ENCODE data around the gene KBTBD6.

KBTBD6 gene

GRCh38 chr13:41107584-41108014 is 25.0 kb downstream of the KBTBD6 start:
- no peak overlapping the region for H3K23ac ChIP-seq (ENCODE audit: low read depth, low read length, poor library complexity)
- H3K4me1 ChIP-seq (ENCODE audit: control insufficient read depth in 2 of 2, insufficient read depth in 1 of 2, low read depth in 1 of 2, low read length in 2 of 2), result no peaks in the 10 kb centered on the region
- H3K4me2 ChIP-seq (ENCODE audit: insufficient read depth, low read length, poor library complexity, severe bottlenecking), result no peak overlapping the region
- H3K4me3 ChIP-seq (ENCODE audit: low read length in 2 of 2), result no peak overlapping the region
- peak overlapping the region; percentile 70 for H3K9ac ChIP-seq (ENCODE audit: low read depth, low read length, poor library complexity)
- no peak overlapping the region for H3K18ac ChIP-seq (ENCODE audit: low read length)
- no peak for DNase-seq (ENCODE audit: low spot score)
- H2AFZ ChIP-seq (ENCODE audit: low read length), result peak overlapping the region; percentile 86
- H3K9me3 ChIP-seq (replicated peaks in 1 of 2; ENCODE audit: control insufficient read depth in 2 of 2, insufficient read depth in 1 of 2, low read depth in 1 of 2, low read length in 2 of 2), result no peaks in the 10 kb centered on the region
- H3K79me1 ChIP-seq (ENCODE audit: low read depth, low read length), result no peaks in the 10 kb centered on the region
- H3K27ac ChIP-seq (replicated peaks; ENCODE audit: low read length), result no peak overlapping the region
- no peaks in the 10 kb centered on the region for H3K27me3 ChIP-seq (ENCODE audit: control insufficient read depth in 3 of 3, insufficient read depth in 3 of 3, low read depth in 1 of 3, low read length in 3 of 3)
- H4K91ac ChIP-seq (ENCODE audit: low read depth, low read length, poor library complexity), result no peak overlapping the region
- peak overlapping the region; percentile 85 for H2BK15ac ChIP-seq (ENCODE audit: low read length)
- no peak overlapping the region for H3K14ac ChIP-seq (ENCODE audit: low read length)
- H2AK5ac ChIP-seq (ENCODE audit: low read depth, low read length), result no peak overlapping the region
- no CpG with 5 or more reads among the region's 7 CpGs for WGBS, 2 donors (ENCODE audit: extremely low coverage in 2 of 2, insufficient read length in 2 of 2, insufficient replicate concordance in 1 of 2)
- H4K8ac ChIP-seq (ENCODE audit: low read depth, low read length), result no peak overlapping the region
- H2BK120ac ChIP-seq (ENCODE audit: low read depth, low read length), result no peak overlapping the region
- H2BK5ac ChIP-seq (ENCODE audit: low read length), result no peak overlapping the region
- no peaks in the 10 kb centered on the region for H3K36me3 ChIP-seq (replicated peaks in 1 of 2; ENCODE audit: control insufficient read depth in 2 of 2, insufficient read depth in 2 of 2, low read length in 2 of 2)
- H2BK12ac ChIP-seq (ENCODE audit: low read length), result no peak overlapping the region
- no peak overlapping the region for H3K4ac ChIP-seq (ENCODE audit: low read length)

GRCh38 chr13:41107104-41107571 is 25.5 kb downstream of the KBTBD6 start:
- H4K91ac ChIP-seq (ENCODE audit: low read depth, low read length, poor library complexity), result no peak overlapping the region
- no peak for DNase-seq (ENCODE audit: low spot score)
- H3K4me3 ChIP-seq (ENCODE audit: low read length in 2 of 2), result no peak overlapping the region
- no peak overlapping the region for H2BK5ac ChIP-seq (ENCODE audit: low read length)
- H3K4me2 ChIP-seq (ENCODE audit: insufficient read depth, low read length, poor library complexity, severe bottlenecking), result no peak overlapping the region
- H4K8ac ChIP-seq (ENCODE audit: low read depth, low read length), result peak overlapping the region; percentile 65
- no peaks in the 10 kb centered on the region for H3K79me1 ChIP-seq (ENCODE audit: low read depth, low read length)
- no peaks in the 10 kb centered on the region for H3K4me1 ChIP-seq (ENCODE audit: control insufficient read depth in 2 of 2, insufficient read depth in 1 of 2, low read depth in 1 of 2, low read length in 2 of 2)
- H3K23ac ChIP-seq (ENCODE audit: low read depth, low read length, poor library complexity), result no peak overlapping the region
- H3K9me3 ChIP-seq (replicated peaks in 1 of 2; ENCODE audit: control insufficient read depth in 2 of 2, insufficient read depth in 1 of 2, low read depth in 1 of 2, low read length in 2 of 2), result no peaks in the 10 kb centered on the region
- H3K9ac ChIP-seq (ENCODE audit: low read depth, low read length, poor library complexity), result peak overlapping the region; percentile 60
- H2AFZ ChIP-seq (ENCODE audit: low read length), result peak overlapping the region; percentile 86
- H3K36me3 ChIP-seq (replicated peaks in 1 of 2; ENCODE audit: control insufficient read depth in 2 of 2, insufficient read depth in 2 of 2, low read length in 2 of 2), result no peaks in the 10 kb centered on the region
- H3K18ac ChIP-seq (ENCODE audit: low read length), result peak overlapping the region; percentile 17
- no peak overlapping the region for H2BK120ac ChIP-seq (ENCODE audit: low read depth, low read length)
- H2AK5ac ChIP-seq (ENCODE audit: low read depth, low read length), result no peak overlapping the region
- H3K4ac ChIP-seq (ENCODE audit: low read length), result no peak overlapping the region
- H3K14ac ChIP-seq (ENCODE audit: low read length), result peak overlapping the region; percentile 38
- no peak overlapping the region for H2BK12ac ChIP-seq (ENCODE audit: low read length)
- H3K27ac ChIP-seq (replicated peaks; ENCODE audit: low read length), result no peak overlapping the region
- no peaks in the 10 kb centered on the region for H3K27me3 ChIP-seq (ENCODE audit: control insufficient read depth in 3 of 3, insufficient read depth in 3 of 3, low read depth in 1 of 3, low read length in 3 of 3)
- peak overlapping the region; percentile 85 for H2BK15ac ChIP-seq (ENCODE audit: low read length)
- no CpG with 5 or more reads among the region's 15 CpGs for WGBS, 2 donors (ENCODE audit: extremely low coverage in 2 of 2, insufficient read length in 2 of 2, insufficient replicate concordance in 1 of 2)

DNA sequence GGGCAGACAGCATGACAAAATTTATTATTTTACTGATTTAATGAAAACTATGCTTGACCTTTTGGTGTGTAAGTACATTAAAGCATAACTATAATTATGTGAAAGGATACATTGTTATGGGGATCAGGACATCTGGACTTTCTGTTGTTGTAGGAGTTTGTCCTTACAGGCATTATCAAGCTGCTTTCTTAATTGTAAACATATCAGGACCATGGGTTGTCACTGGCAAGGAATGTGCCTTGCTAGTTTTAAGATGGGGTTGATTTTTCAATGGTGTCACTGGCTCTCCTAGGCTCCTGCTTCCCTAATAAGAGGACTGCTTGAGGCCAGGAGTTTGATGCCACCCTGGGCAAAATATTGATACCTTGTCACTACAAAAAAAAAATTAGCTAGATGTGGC is 32.6 kb downstream of the KBTBD6 start:
- H3K18ac ChIP-seq (ENCODE audit: low read length), result no peak overlapping the region

DNA sequence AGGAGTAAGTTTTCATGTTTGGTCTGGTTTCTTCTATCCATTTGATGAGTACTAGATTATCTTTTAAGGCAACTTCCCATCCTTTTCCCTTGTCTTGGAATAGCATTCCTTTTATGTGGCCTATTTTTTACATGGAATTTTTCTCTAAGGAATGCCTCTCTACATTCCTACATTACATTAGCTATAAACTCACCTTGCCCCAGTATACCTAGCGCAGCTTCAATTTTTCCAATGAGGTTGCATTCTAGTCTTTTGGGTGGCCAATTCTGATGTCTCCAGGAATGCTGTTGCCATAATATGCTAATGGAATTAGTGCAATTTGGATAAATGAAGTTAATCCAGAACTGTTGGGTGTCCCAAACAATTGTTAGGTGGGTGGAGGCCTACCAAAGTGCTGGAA is 33.8 kb downstream of the KBTBD6 start:
- WGBS, 2 donors (ENCODE audit: extremely low coverage in 2 of 2, insufficient read length in 2 of 2, insufficient replicate concordance in 1 of 2), result no CpG with 5 or more reads among the region's 1 CpG
- H3K36me3 ChIP-seq (replicated peaks in 1 of 2; ENCODE audit: control insufficient read depth in 2 of 2, insufficient read depth in 2 of 2, low read length in 2 of 2), result no peaks in the 10 kb centered on the region
- H3K4me1 ChIP-seq (ENCODE audit: control insufficient read depth in 2 of 2, insufficient read depth in 1 of 2, low read depth in 1 of 2, low read length in 2 of 2), result peaks cover 0 to 5% of the 10 kb centered on the region in 2 donors
- no peak overlapping the region for H3K4me2 ChIP-seq (ENCODE audit: insufficient read depth, low read length, poor library complexity, severe bottlenecking)
- no peak overlapping the region for H2BK5ac ChIP-seq (ENCODE audit: low read length)
- no peak overlapping the region for H3K4me3 ChIP-seq (ENCODE audit: low read length in 2 of 2)
- no peak overlapping the region for H2BK15ac ChIP-seq (ENCODE audit: low read length)
- H3K18ac ChIP-seq (ENCODE audit: low read length), result no peak overlapping the region
- H2AK5ac ChIP-seq (ENCODE audit: low read depth, low read length), result no peak overlapping the region
- no peak overlapping the region for H3K4ac ChIP-seq (ENCODE audit: low read length)
- no peak overlapping the region for H3K23ac ChIP-seq (ENCODE audit: low read depth, low read length, poor library complexity)
- H3K9me3 ChIP-seq (replicated peaks in 1 of 2; ENCODE audit: control insufficient read depth in 2 of 2, insufficient read depth in 1 of 2, low read depth in 1 of 2, low read length in 2 of 2), result no peaks in the 10 kb centered on the region
- no peak overlapping the region for H2BK12ac ChIP-seq (ENCODE audit: low read length)
- no peak overlapping the region for H3K9ac ChIP-seq (ENCODE audit: low read depth, low read length, poor library complexity)
- H3K27ac ChIP-seq (replicated peaks; ENCODE audit: low read length), result no peak overlapping the region
- peak overlapping the region; percentile 49 for H2AFZ ChIP-seq (ENCODE audit: low read length)
- H2BK120ac ChIP-seq (ENCODE audit: low read depth, low read length), result no peak overlapping the region
- no peak for DNase-seq (ENCODE audit: low spot score)
- no peaks in the 10 kb centered on the region for H3K27me3 ChIP-seq (ENCODE audit: control insufficient read depth in 3 of 3, insufficient read depth in 3 of 3, low read depth in 1 of 3, low read length in 3 of 3)
- H3K79me1 ChIP-seq (ENCODE audit: low read depth, low read length), result no peaks in the 10 kb centered on the region
- H3K14ac ChIP-seq (ENCODE audit: low read length), result no peak overlapping the region
- no peak overlapping the region for H4K8ac ChIP-seq (ENCODE audit: low read depth, low read length)
- H4K91ac ChIP-seq (ENCODE audit: low read depth, low read length, poor library complexity), result no peak overlapping the region

More for the DNA sequence above, 32.6 kb downstream of the KBTBD6 start:
- no peaks in the 10 kb centered on the region for H3K79me1 ChIP-seq (ENCODE audit: low read depth, low read length)
- H3K4ac ChIP-seq (ENCODE audit: low read length), result no peak overlapping the region
- H3K4me2 ChIP-seq (ENCODE audit: insufficient read depth, low read length, poor library complexity, severe bottlenecking), result no peak overlapping the region
- no peak overlapping the region for H3K14ac ChIP-seq (ENCODE audit: low read length)
- peaks cover 0 to 5% of the 10 kb centered on the region in 2 donors for H3K4me1 ChIP-seq (ENCODE audit: control insufficient read depth in 2 of 2, insufficient read depth in 1 of 2, low read depth in 1 of 2, low read length in 2 of 2)
- H2BK12ac ChIP-seq (ENCODE audit: low read length), result no peak overlapping the region
- H2BK5ac ChIP-seq (ENCODE audit: low read length), result no peak overlapping the region
- no peak overlapping the region for H3K27ac ChIP-seq (replicated peaks; ENCODE audit: low read length)
- no peak overlapping the region for H4K8ac ChIP-seq (ENCODE audit: low read depth, low read length)
- H3K4me3 ChIP-seq (ENCODE audit: low read length in 2 of 2), result no peak overlapping the region
- no peak overlapping the region for H2BK15ac ChIP-seq (ENCODE audit: low read length)
- H3K9me3 ChIP-seq (replicated peaks in 1 of 2; ENCODE audit: control insufficient read depth in 2 of 2, insufficient read depth in 1 of 2, low read depth in 1 of 2, low read length in 2 of 2), result no peaks in the 10 kb centered on the region
- H3K36me3 ChIP-seq (replicated peaks in 1 of 2; ENCODE audit: control insufficient read depth in 2 of 2, insufficient read depth in 2 of 2, low read length in 2 of 2), result no peaks in the 10 kb centered on the region
- no peak for DNase-seq (ENCODE audit: low spot score)
- H3K27me3 ChIP-seq (ENCODE audit: control insufficient read depth in 3 of 3, insufficient read depth in 3 of 3, low read depth in 1 of 3, low read length in 3 of 3), result no peaks in the 10 kb centered on the region
- H4K91ac ChIP-seq (ENCODE audit: low read depth, low read length, poor library complexity), result no peak overlapping the region
- no peak overlapping the region for H2BK120ac ChIP-seq (ENCODE audit: low read depth, low read length)
- no peak overlapping the region for H2AFZ ChIP-seq (ENCODE audit: low read length)
- no peak overlapping the region for H2AK5ac ChIP-seq (ENCODE audit: low read depth, low read length)
- no peak overlapping the region for H3K9ac ChIP-seq (ENCODE audit: low read depth, low read length, poor library complexity)
- H3K23ac ChIP-seq (ENCODE audit: low read depth, low read length, poor library complexity), result no peak overlapping the region
